HG03571 (cell line): ENCODE results near the gene APMAP.

Experiments
- ATAC-seq: cut with Tn5 transposase; IDR thresholded peaks from one replicate; pipeline ENCODE4 v1.9.1; 2021; ENCODE audit not compliant: unreplicated experiment

APMAP gene

GRCh38 chr20:24992487-24993205, at the start of gene APMAP:
Gene APMAP (minus strand): TSS chr20:24992751. CDS start chr20:24992688, 63 bp downstream.
- ATAC-seq: peak; percentile 95

- no peak for ATAC-seq
These were observed 49.4 kb upstream of the APMAP start for GRCh38 chr20:25041813-25042530.

DNA sequence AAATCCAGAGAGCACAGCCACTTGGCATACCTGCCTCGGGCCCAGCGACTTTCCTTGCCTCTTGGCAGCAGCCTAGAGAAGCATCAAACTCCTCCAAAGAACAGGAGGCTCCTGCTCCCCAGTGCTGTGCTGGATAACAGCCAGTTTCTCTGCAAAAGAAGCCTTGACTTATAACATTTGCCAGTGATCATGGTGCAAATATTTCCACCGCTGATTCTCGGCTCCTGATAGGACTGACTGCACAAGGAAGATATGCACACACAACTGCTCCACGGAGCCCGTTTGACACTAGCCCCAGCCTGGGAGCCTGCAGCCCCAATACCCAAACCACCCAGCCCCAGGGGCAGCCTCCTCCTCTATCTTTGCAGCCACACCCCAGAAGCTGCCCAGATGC, 47.9 kb upstream of the APMAP start:
- no peak for ATAC-seq

DNA sequence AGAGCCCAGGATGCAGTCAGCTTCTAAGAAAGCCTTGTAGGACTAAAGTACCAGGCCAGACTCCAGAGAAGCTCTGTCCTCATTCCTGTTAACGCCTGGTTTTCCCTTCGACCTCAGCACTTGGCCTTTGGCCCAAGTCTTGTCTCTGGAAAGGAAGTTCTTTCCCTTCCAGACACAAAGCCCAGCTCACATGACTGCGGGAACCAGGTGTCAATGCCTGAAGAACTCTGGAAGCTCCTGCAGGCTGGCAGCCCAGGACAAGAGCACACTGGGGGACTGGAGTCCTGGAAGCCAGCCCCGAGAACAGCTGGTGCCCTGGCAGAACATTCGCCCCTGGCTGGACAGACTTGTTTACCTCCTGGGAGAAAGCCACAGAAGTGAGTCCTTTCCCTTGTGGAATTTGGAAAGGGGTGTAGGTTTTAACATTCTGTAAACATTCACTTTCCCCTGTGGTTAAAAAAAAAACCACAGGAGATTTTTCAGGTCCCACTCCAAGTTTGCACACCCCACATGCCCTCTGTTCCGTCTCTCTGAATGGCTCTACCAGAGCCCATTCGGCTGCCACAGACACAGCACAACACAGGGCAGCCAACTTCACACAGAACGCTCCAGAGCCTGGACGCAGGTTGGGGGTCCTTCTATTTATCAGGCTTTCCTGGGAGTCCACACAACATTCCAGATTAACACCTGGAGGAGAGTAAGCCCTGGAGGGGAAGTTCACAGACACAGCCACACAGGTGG, 47.3 kb upstream of the APMAP start:
- ATAC-seq: no peak

DNA sequence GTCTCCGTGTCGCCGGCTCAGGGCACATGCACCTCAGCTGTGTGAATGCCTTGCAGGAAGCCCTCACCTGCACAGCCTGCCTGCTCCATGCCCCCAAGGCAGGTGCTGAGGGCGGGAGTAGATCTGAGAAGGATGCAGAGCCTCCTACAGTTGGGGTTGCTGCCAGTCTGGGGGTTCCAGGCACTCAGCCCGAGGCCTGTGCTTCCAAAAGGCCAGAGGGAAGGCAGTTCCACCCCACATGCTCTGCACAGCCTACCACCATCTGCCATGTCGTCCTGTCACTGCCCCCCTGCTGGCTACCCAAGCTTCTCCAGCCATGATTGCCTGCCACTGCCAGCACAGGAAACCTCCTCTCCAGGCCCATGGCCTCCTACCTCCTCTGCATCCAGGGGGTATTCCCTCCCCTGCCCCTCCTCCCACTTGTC, 46.1 kb upstream of the APMAP start:
- no peak for ATAC-seq

DNA sequence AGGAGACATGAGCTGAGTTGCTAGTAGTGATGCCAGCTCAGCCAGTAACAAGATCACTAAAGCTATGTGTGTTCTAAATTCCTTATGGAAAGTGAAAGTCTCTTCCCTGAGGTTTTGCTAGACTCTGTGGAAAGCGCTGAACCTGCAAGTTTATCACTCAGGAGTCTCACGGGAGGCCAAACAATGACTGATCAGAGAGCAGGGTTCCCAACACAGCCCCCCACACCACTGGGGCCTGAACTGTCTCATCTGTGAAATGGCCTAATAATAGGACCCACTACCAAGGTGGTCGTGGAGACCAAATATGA, 45.5 kb upstream of the APMAP start:
- ATAC-seq: no peak

DNA sequence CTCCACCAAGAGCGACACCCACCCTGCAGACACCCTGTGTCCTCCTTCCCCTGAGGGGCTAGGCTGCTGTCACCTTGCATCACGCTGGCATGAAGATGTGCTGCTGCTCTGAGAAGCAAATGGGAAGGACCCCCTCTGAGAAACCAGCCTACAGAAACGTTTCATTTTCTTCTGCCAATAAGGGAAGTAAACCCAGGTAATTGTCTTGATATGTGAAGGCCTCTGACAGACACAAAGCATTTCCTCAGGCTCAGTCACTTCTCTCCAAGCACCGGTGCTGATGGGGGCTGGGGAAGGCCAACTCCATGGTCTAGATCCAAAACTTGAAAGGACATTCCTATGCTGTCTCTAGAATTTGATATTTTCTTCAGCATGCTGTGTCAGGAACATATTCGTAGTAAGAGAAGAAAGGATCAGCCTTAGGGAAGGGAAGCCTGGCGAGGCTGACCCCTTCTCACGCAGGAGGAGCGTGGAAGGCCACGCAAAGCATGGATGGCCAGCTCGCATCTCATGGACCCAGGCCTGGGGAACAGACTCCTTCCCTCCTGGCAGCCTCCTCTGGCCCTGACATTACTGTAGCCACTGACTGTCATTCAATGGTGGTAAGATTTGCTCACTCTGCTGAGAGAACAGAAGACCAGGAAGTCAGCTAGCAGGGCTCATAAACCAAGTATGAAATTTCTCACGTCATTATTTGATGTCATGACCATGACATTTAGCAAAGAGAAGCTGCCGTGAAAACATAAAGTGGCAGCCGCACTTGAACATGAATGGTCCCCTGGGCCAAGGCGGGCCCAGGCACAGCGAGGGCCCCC, 44.9 kb upstream of the APMAP start:
- ATAC-seq: no peak

GRCh38 chr20:25036331-25036936, 43.9 kb upstream of the APMAP start:
- no peak for ATAC-seq

- no peak for ATAC-seq
These were observed 43.4 kb upstream of the APMAP start for GRCh38 chr20:25035921-25036320.

DNA sequence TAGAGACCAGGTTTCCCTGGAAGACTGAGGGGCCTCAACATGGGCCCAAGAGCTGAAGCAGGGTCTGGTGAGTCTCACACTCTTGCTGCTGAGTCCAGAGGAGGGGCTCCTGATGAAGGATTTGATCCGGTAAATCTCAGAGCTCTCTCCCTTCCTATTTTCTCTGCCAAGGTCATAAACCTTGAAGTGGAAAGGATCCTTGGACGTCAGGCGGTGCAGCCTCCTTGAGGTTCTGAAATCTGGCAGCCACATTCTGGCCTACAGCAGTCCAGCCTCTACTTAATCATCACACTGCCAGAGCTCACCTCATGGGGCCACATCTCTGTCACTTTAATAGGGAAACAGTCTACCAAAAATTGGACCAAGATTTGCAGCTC, 41.4 kb upstream of the APMAP start:
- ATAC-seq: no peak

GRCh38 chr20:25033265-25033923, 40.8 kb upstream of the APMAP start:
- no peak for ATAC-seq

GRCh38 chr20:25032478-25033264, 40.1 kb upstream of the APMAP start:
- no peak for ATAC-seq

GRCh38 chr20:25032065-25032477, 39.5 kb upstream of the APMAP start:
- no peak for ATAC-seq

DNA sequence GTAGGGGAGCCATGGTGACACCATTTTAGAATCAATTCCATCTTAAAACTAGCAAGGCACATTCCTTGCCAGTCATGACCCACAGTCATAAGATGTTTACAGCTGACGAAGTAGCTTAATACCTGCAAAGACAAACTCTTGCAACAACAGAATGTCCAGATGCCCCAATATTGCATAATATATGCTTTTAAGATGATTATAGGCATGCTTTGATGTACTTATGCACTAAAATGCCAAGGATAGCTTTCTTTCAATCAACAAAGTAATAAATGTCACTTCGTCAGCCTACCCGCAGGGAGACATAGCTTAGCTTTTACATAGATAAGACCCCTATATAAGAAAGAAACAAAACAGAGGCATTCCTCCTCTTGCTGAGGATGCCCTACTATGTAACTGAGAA, 38.7 kb upstream of the APMAP start:
- ATAC-seq: no peak

- ATAC-seq: no peak
These were observed 38.2 kb upstream of the APMAP start for GRCh38 chr20:25030649-25031207.

- ATAC-seq: no peak
These were observed 37.6 kb upstream of the APMAP start for GRCh38 chr20:25030007-25030648.

DNA sequence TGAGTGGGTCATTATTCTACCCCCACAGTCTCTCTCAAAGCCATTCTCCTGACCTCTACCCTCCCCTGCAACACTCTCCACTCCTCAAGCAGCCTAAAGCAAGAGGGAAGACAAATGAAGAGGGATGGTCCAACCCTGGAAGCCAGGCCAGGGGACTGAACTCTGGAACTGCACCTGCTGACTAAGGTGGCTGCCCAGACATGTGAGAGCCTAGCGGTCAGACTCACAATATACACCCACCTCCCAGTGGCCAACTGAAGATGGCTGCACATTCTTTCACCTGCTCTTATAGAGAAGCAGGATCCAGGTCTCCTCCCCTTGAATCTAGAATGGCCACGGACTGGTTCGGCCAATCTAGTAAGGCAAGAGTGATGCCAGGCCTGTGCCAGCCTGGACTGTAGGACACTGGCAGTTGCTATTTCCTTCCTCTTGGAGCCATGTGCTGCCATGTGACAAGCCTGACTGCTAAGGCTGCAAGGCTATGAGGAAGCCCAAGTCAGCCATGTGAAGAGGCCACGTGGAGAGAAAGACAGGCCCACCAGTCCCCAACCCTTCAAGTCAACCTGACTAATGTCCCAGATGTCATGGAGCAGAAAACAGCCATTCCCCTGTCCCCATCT, 33.5 kb upstream of the APMAP start:
- no peak for ATAC-seq
